Measurements from ENCODE around the gene MTX2. TPM values are rescaled to one million over a fixed set of nuclear protein-coding genes. Genes with fewer than 3 reads are reported as not detected.

Gene MTX2
- total RNA-seq (2022; extraction: Qiagen RNA extraction; ENCODE audit: low read depth) = 43.0 to 45.9 TPM (median 45.1 TPM) in 5 replicates

DNA sequence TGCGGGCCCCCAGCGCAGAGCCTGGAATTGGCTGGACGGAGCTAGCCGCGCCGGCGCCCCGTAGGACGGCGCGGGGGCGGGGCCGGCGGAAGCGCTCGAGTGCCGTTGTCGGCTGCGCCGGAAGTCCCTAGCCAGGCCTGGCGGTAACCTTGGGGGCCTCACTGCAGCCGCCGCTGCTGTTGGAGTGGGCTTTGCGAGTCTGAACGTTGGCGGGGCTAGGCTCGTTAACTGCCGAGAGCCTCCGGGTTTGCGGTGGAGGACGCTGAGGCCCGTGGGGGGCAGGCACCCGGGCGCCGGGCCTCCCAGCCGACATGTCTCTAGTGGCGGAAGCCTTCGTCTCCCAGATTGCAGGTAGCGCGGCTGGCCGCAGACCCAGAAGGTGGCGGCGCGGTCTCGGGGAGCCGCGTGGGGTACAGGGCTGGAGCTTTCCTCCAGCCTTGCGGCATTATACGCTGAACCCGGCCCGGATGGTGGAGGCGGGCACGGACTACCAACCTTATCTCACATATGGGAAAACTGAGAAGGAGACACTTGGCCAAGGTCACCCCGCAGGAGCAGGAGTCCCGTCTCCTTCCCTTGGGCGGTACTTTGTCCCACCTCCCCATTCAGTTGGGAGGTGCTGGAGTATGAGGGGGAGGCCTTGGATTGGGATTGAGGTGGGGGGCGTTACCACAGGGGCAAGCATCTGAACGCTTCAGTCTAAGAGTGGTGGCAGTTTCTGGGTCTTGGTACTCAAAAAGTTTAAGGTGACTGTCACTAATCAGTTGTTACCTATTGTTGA is at the start of gene MTX2:
MTX2 (plus strand) TSS at position 124 of the 781 bp plus-strand sequence; CDS start at position 312, 188 bp downstream.

Other genes with a start within 250 kb of the MTX2 start
- gene EVX2, start 185.5 kb upstream of the MTX2 start, total RNA-seq (2022; extraction: Qiagen RNA extraction; ENCODE audit: low read depth) = not detected in 5 replicates
- gene HOXD13, start 176.7 kb upstream of the MTX2 start, total RNA-seq (2022; extraction: Qiagen RNA extraction; ENCODE audit: low read depth) = 0.22 to 0.32 TPM (median 0.24 TPM) in 5 replicates
- not detected in 5 replicates for gene HOXD12, start 169.6 kb upstream of the MTX2 start, total RNA-seq (2022; extraction: Qiagen RNA extraction; ENCODE audit: low read depth)
- gene HOXD11, start 162.2 kb upstream of the MTX2 start, total RNA-seq (2022; extraction: Qiagen RNA extraction; ENCODE audit: low read depth) = 6.6 to 9.7 TPM (median 8.2 TPM) in 5 replicates
- 5.7 to 8.5 TPM (median 7.4 TPM) in 5 replicates for gene HOXD10, start 152.7 kb upstream of the MTX2 start, total RNA-seq (2022; extraction: Qiagen RNA extraction; ENCODE audit: low read depth)
- 0.99 to 2.1 TPM (median 1.3 TPM) in 5 replicates for gene HOXD9, start 146.7 kb upstream of the MTX2 start, total RNA-seq (2022; extraction: Qiagen RNA extraction; ENCODE audit: low read depth)
- gene HOXD8, start 139.7 kb upstream of the MTX2 start, total RNA-seq (2022; extraction: Qiagen RNA extraction; ENCODE audit: low read depth) = 4.8 to 5.9 TPM (median 5.5 TPM) in 5 replicates
- gene HOXD4, start 117.9 kb upstream of the MTX2 start, total RNA-seq (2022; extraction: Qiagen RNA extraction; ENCODE audit: low read depth) = 0.22 to 0.55 TPM (median 0.36 TPM) in 5 replicates
- gene HOXD3, start 112.1 kb upstream of the MTX2 start, total RNA-seq (2022; extraction: Qiagen RNA extraction; ENCODE audit: low read depth) = 0.15 to 0.18 TPM (median 0.16 TPM) in 4 of 5 replicates, not detected in the other
- gene HOXD1, start 80.8 kb upstream of the MTX2 start, total RNA-seq (2022; extraction: Qiagen RNA extraction; ENCODE audit: low read depth) = 0.12 to 0.28 TPM (median 0.26 TPM) in 5 replicates